Coronary artery (tissue), 2 donors: ENCODE results near the gene ZSWIM3.

Experiments
- DNase-seq: peaks from one replicate; pipeline ENCODE4 v3.0.0-alpha.2; 2017; ENCODE audit warnings: low spot score
- H3K27ac ChIP-seq, 2 donors: fragments of 200-600 bp; sonication (generic); one replicate each; pipeline ENCODE4 v1.5.1; 2016 to 2019
- H3K4me3 ChIP-seq: fragments of 200-600 bp; sonication (generic); 2 replicates; pipeline ENCODE4 v1.5.1; 2016; ENCODE audit warnings: mild to moderate bottlenecking, moderate library complexity
- CTCF ChIP-seq: fragments of 200-600 bp; sonication (generic); IDR thresholded peaks from one replicate; pipeline ENCODE4 v1.5.1; 2019; ENCODE audit warnings: antibody characterized with exemption

The ZSWIM3 gene

GRCh38 chr20:45925821-45926506 lies 68.5 kb downstream of the ZSWIM3 start:
- DNase-seq: no peak
- Histone ChIP-seq H3K27ac (peak overlapping the region in 1 of 2 donors; percentile 84), H3K4me3 (no peak overlapping the region)
- TF ChIP-seq CTCF: no peak

- Histone ChIP-seq H3K27ac (no peak overlapping the region), H3K4me3 (no peak overlapping the region)
- TF ChIP-seq CTCF: no peak
- no peak for DNase-seq
Observed at GRCh38 chr20:45926731-45927070, 69.3 kb downstream of the ZSWIM3 start.

- DNase-seq: no peak
- Histone ChIP-seq H3K27ac (no peak overlapping the region), H3K4me3 (no peak overlapping the region)
- TF ChIP-seq CTCF: no peak
Observed at GRCh38 chr20:45927071-45927878, 69.9 kb downstream of the ZSWIM3 start.
